Measurements from ENCODE around the gene MRPL37.
A peak's percentile ranks its signal among the peaks of the same experiment; 100 is the strongest.

Gene MRPL37

DNA sequence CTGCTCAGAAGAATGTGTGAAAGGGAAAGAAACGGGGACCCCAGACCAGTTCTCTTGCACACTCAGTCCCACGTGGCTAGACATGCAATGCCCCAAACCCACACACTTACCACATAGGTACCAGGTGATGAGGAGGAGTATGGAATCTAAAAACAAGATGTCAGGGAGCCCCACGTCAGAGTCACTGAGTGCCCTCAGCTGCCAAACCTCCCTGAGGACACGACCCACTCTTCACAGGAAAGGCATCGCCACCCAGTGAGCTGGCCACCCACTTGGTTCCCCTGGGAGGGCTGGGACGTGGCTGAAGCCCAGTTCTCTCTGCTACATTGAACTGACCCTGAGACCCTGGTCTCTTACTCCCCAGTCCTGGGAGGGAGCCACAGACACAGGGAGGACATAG, 41.4 kb downstream of the MRPL37 start:
- no peak for DNase-seq (ENCODE audit: low read depth)

DNA sequence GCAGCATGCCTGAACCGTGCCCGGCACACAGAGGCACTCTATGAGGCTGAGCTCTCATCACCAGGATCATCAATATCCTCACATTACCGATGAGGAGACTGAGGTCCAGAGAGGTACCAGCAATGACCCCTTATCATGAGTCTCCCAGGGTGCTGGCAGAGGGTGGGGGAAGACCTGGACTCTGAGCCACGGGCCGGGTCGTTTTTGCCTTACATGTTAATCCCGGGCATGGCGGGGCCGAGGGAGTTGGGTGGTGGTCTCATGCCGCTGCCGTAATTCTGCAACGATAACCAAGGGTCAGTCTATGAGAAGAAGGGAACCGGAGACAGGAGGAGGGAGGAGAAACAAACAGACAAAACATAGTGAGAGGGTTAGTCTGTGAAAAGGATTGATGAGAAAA, 43.1 kb downstream of the MRPL37 start:
- no peak for DNase-seq (ENCODE audit: low read depth)

DNA sequence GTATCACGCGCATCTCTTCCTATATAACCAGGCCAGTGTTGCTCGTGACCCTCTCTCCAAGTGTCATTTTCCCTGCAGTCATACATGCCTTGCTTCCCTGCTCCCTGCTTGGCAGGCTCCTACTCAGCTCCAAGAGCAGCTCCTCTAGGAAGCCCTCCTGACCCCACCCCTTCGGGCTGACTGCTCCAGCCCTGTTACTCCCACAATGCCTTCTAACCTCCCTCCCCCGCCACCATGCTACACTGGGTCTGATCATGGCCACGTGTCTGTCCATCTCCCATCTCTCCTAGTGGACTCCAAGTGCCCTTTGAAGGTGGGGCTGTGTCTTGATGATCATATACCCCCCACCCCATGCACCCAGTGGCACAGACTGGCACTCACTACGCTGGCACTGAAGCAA, 44.7 kb downstream of the MRPL37 start:
- DNase-seq (ENCODE audit: low read depth) = no peak

DNA sequence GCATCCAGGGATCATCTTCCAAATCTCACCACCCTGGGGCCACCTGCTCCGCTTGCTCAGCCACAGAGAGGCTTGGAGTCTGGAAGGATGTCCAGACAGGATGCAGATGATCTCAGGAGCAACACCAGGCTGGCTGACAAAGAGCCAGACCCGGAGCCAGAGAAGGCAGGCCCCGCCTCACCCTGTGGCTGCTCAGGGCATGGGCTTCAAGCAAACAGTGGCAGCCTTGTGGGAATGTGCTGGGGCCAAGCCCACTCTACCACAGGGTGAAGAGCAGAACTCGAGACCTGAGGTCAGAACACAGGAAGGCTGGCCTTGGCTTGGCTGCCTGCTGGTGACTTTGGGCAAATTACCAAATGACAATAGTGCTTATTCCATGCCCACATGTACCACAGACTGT, 45.5 kb downstream of the MRPL37 start:
- DNase-seq (ENCODE audit: low read depth) = no peak

DNA sequence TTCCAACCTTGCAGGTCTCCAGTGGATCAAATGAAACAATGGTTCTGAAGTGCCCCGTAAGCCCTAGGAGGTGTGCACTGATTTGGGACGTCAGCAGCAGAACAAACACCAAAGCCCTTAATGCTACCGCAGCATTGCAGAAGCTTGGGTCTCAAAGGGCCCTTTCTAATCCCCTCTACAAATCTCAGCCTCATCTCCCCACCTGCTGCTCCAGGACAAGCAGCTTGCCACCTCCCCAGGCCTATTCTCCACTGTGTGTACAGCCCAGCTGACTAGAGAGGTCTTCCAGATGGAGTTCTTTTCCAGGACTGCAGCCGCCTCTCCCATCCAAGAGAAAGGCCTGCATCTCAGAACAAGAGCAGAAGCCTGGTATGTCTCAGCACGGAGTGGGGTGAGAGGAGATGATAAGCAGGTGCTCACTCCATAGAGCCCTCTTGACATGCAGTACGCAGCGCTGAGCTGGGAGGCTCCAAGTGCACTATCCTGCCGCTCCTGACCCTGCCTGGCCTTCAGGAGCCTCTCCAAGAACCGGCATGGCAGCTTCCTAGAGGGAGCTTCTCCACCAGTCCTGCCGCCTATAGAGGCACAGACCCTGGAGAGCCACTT, 46.3 kb downstream of the MRPL37 start:
- no peak for DNase-seq (ENCODE audit: low read depth)

DNA sequence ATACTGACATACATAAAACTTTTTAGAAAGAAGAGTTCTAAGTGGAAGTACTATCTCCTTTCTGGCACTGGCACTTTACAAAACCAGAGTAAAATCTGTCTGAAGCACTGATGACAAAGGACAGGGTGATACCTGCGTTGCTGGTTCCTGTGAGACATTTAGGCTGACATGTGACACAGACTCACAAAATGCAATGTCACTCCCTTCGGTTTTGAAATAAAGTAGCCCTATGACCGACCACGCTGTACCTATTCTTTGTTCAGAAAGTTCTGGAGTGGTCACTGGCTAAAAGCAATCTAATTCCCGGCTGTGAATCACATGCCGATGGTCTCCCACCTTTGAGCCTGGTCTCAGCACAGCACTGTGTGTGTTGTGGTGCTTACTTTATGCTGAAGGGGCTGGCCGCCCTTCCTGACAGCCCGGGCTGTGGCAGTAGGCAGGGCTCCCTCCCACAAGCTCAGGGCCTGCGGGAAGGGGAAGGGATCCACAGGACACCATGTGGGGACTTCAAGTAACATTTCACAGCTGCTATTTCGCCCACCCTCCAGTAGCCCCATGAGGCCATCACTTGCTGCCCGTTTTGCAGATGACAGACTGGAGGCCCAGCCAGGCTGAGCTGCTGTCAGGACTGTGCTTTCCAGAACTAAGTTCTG, 48.0 kb downstream of the MRPL37 start:
- no peak for DNase-seq (ENCODE audit: low read depth)

DNA sequence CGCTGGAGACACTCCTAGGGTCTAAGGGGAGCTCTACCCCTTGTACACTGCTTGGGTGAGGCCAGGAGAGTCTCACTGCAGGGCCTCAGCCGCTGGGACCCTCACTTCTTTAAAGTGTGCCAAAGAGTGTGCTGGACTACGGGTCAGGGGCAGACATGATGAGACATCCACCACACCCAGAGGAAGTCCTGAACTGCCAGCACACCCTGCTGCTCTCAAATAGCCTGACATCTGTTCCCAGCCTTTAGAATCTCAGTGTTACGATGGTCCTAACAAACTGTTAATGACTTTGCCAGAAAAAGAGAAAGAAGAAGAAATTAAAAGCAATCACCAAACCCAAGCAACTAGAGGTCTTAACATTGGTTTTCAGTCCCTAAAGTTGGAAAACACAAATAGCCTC, 49.0 kb downstream of the MRPL37 start:
- peak; percentile 6 for DNase-seq (ENCODE audit: low read depth)

DNA sequence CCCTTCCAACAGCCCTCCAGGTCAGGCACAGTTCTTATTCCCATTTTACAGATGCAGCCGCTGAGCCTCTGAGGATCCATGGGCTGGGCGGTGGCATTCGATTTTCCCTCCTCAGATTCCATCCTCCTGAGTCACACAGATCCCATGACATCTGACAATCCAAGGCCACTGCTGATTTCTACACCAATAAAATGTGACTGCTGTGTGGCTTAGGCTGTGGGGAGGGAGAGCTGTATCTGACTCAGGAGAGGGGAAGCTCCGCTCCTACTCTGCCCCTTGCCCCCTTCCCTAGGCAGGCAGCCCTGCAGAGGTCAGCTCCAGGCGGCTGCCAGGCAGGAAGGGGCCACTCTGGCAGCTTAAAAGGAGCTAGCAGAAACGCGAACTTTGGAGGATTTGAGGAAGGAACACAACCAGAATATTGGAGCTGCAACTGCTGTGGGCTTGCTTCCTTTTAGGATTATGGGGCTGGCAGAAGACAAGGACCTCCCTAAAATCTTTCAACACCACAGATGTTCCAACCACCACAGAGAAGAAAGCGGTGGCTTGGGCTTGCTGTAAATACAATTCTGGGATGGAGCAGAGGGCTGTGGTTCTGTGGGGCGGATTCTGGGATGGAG, 50.0 kb downstream of the MRPL37 start:
- peak; percentile 50 for DNase-seq (ENCODE audit: low read depth)

DNA sequence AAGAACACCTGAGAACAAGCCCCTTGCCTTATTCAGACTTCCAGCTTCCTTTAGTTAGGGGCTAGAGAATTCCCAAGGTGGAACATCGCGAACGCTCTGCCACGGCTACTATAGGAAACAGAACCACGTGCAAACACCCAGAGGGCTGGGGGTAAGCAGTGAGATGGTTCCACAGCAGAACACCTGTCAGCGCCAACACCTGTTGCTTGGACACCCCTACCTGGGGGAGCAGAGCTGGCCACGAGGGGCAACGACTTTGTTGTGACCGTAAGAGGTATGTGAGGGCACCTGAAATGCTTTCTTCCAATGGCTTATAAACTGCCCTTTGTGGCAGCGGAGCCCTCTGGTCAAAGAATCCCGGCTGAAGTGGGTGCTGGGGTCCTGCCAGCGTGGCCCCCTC, 50.7 kb downstream of the MRPL37 start:
- no peak for DNase-seq (ENCODE audit: low read depth)

DNA sequence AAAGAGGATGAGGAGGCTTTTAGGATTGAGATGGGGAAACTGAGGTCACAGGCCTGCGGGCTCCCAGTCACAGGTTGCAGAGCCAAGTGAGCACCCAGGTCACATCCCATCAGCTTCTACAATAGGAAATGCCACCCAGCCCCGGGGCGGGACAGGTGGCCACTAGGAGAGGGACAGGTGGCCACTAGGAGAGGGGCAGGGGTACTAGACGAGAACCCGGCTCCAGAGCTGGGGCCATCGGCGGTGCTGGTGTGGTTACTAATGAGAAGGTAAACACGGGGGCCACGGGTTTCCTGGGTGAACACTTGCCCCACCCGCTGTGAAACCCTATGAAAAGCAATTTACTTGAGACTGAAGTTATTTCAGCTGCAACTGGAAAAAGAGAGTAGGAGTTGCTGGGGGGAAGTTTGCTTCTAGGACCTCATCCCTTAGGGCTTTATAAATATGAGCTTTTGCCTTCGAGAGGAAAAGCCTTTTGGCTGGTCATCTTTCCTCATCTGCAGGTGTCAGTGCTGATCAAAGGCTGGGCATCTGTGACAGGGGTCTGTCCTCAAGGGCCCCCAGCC, 52.5 kb downstream of the MRPL37 start:
- DNase-seq (ENCODE audit: low read depth) = no peak

DNA sequence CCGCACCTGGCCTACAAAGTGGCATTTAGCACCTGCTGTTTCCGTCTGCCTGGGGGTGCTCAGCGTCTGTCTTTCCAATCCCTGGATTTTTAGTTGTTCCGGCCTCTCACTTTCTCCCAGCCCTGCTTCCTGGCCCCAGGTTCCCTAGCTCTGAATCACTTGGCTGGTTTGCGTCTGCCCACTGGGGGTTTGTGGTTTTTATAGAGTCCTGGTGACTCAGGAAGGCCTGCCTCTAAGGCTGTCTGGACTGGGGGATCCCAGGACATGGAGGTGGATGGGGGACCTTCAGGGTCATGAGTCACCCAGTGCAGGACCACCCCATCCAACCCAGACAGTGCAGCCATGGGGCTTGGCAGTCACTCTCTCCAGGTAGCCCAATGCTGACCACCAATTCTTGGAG, 53.5 kb downstream of the MRPL37 start:
- DNase-seq (ENCODE audit: low read depth) = peak; percentile 80

DNA sequence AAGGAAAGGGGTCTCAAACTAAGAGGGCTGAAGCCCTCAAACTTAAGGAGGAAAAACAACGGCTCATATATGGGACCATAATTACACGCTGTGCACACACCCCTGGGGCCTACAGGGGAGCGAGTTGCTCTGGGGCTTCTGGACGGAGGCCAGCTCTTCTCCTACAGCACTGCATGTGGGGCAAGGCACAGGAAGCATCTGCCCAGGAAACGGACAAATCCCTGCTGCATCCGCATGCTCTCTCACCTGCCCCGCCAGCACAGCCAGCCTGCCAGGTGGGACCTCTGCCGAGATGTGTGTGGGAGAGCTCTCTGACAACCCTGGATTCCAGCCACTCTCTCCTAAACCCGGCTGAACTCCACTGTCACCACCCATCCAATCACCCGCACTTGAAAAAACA, 54.1 kb downstream of the MRPL37 start:
- no peak for DNase-seq (ENCODE audit: low read depth)

DNA sequence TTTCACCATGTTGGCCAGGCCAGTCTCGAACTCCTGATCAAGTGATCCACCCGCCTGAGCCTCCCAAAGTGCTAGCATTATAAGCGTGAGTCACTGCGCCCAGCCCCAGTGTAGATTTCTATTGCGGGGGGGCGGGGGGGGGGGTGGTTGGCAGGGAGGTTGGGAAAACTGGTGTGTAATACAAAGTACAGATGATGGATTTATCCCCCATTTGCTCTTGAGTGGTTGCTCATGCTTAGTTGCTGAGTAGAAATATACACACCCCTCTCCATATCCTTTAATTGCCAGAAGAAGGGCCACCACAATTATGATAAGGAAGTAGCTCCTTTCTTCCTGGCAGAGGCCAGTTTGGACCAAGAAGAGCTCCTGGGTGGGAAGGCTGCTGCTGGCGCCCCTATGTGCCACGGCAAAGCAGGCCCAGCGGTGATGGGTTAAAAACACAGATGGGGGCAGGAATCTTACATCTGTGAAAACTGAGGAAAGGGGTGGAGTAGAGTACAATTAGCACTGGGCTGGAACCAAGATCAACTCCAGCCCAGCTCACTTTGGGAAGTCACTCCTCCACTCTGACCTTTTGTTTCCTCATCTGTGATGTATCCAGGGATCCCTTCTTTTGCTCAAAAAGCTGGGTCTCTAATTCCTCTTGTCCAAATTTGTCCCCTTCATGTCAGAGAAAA, 55.2 kb downstream of the MRPL37 start:
- DNase-seq (ENCODE audit: low read depth) = no peak

DNA sequence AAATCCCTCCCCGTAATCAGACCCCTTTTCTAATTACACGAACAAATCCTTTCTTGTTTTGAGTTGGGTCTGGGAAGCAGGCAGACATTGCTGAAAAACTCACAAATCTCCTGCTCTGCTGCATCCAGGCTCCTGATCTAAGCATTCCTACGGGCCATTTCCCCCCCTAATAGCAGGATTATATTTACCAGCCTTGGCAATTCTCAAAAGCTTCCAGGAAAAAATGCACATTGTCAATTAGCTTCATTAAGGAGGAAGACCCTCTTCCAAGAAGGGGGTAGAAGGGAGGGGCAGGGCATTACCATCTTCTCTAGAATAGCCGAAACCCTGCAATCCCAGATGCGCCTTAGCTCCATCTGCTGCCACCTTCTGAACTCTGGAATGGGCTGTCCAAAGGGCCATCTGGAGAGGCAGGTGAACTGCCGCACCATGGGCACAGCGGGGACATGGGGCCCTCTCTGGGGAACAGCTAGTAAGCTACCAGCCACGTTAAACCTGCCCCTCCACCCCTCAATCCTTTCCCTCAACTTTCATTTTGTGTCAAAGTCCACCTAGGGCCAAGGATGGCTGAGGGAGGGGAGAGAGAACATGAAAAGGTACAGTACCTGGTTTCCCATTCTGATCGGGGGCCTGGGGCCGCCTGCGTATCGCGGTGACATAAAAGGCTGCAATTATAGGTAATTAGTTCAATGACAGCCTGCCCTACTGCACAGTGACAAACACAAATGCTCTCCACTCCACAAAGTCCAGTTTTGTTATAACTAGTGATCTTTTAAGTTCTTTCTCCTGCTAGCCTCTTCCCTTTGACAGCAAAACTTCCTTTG, 56.8 kb downstream of the MRPL37 start:
- no peak for DNase-seq (ENCODE audit: low read depth)

DNA sequence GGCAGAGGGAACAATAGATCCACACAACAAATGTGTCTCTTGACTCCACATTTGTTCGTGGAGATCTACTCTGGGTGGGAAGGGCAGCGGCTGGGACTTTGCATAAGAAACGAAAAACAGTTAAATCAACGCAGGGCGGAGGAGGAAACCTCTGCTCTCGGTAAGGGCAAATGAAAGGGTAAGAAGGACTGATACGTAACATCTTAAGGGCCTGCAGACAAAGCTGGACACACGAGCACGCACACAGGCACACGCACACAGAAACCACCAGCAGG, 57.3 kb downstream of the MRPL37 start:
- DNase-seq (ENCODE audit: low read depth) = no peak

DNA sequence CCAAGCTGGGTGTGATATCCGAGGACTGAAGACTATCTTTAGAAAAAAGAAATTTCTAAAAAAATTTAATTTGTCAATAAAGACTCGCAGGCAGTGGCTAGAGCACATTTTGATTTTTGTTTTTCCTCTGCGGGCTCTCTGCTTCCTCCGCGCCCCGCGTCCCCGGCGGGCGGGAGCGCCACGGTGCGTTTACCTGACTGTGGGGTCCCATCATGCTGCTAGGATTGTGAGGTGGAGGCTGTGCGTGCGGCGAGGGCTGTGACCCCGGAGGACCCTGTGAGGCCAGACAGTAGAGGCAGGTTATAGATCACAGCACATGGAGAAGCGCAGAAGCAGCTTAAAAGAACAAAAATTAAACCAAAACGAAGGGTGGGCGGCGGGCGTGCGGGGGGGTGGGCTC, 57.9 kb downstream of the MRPL37 start:
- no peak for DNase-seq (ENCODE audit: low read depth)

DNA sequence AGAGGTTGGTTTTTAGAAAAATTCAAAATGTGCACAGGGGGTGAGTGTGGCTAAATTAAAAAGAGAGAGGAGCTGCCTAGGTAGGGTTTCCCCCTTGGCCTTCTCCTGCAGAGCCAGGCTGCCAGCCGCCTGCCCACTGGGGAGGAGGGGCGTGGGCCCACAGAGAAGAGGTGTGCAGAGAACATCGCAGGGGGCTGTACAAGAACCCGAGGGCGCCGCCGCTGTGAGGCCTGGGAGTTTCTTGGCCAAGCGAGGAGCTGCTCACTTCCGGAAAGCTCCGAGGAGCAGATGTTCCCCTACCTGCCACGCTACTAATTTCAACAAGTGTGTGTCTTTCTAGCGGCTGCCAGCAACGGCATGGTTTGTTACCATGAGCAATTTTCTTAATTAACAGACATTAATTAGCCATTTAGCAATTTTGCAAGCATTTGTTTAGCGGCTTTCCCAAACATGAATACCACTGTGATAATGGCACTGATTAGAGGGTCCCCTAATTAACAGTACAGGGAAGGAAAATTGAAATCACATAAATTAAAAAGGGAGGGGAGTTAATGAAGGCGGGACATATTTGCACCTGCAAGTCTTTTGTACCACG, 59.7 kb downstream of the MRPL37 start:
- DNase-seq (ENCODE audit: low read depth) = no peak

DNA sequence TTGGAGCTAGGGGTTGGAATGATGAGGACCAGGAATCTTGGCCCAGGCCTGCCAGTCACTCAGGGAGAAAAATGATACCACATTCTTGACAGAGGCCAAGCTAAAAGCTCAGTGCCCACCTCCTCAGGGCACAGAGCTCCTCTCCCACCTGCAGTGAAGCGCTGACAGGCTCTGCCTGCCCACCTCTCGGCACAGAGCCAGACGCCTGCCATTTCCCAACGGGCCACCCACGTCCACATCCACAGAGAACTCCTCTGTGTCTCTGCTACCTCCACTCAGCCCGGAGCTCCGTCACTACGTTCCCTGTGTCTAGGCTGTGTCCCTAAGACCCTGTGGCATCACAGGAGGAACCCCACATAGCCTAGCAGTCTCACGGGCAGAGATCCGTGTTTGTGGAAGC, 60.8 kb downstream of the MRPL37 start:
- DNase-seq (ENCODE audit: low read depth) = no peak

DNA sequence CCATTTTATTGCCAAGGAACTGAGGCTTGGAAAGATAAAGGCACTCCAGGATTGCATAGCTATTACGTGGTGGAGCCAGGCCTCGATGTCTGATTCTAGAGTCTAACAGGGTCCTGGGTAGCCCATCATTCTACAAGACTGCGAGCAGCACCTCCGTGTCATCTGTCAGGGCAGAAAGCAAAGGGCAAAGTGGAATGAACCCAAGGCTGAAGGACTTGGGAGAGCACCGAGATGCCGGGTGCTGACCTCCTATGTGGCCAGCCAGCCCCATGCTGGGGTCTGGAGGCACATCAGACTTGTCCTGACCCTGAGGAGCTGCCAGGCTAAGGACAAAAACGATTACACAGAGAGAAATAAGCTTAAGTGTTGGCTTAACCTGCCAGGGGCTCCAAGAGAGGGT, 62.3 kb downstream of the MRPL37 start:
- no peak for DNase-seq (ENCODE audit: low read depth)

DNA sequence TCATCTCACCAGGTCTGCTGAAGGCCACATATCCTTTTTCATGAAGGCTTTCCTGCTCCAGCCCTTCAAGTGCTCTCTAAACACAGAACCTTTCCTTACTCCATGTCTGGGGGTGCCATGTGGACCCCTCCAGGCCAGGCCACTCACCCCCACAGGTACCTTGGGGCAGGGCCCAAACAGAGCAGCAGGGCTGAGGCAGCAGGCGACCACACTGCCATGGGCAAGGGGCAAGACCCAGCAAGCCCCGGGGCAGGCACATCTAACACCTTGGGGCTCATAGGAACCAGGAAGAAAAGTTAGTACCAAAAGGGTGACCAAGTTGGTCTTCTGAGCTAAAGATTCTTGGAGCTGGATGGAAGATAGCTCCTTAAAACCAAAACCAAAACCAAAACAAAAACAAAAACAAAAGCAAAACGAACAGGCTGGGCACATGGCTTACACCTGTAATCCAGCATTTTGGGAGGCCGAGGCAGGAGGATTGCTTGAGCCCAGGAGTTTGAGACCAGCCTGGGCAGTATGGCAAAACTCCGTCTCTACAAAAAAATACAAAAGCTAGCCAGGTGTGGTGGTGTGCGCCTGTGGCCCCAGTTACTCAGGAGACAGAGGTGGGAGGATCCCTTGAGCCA, 63.7 kb downstream of the MRPL37 start:
- DNase-seq (ENCODE audit: low read depth) = no peak

DNA sequence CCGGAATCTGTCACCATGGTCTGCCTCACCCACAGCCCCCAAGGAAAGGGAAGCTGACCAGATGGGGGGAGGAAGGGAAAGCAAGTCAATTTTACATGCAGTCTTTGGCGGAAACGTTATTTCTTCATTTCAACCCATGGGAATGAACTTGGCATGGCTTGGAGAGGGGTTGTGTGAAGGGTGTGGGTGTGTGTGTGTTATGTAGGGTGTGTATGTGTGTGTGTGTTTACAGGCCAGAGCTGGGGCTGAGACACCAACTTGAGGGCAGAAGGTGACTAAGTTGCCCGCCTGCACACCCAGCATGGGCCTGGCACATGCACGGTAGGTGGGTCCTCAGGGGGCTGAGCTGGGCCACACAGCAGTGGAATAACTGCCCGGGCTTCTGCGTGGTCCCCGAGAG, 65.2 kb downstream of the MRPL37 start:
- no peak for DNase-seq (ENCODE audit: low read depth)

DNA sequence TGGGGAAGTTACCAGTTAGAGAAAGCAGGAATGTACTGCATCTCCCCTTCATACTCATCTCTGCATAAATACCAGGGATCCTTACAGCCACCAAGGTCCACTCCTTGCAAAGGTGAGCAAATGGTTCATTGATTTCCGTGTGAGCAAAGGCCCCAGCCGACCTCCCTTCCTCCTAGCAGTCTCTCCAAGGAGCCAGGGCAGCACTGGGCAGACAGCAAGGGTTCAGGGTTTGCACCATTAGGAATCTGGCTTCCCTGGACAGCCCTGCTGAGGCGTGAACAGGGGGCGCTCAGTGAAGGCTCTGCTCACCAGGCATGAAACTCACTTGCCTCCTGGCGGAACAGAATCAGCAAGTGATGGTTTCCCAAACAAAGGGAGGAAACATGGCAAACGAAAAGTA, 65.7 kb downstream of the MRPL37 start:
- DNase-seq (ENCODE audit: low read depth) = no peak

All from GM04504 (cell line).